ENCODE data around the gene PRIM2.
"Not testable (repeated sequence)": the region's sequence is repeated elsewhere in the genome, so short reads cannot be mapped to it uniquely, and the experiment has no call there.

The PRIM2 gene

DNA sequence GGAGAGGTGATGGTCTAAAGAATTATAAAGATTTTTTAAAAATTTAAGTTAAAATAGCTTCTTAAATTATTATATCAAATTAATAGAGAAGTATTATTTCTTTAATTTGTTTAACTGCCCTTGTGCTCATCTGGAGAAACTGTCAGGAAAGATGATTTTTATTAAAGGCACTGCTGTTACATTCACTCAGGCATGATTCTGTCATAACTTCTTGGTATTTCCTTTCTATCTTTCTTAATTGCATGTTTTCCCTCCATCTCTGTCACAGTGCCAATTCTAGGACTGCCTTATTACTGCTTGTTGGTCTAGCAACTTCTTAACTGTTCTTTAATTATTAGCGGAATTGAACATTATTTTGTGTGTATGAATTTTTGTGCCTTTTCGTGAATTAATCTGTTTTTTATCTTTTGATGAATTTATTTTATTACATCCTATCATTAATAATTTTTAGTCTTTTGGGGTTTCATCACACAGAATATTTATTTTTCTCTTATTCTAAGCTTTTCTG is 47.7 kb downstream of the PRIM2 start:
- not testable (repeated sequence) for DNase-seq (ENCODE audit: low read depth in 2 of 2)

DNA sequence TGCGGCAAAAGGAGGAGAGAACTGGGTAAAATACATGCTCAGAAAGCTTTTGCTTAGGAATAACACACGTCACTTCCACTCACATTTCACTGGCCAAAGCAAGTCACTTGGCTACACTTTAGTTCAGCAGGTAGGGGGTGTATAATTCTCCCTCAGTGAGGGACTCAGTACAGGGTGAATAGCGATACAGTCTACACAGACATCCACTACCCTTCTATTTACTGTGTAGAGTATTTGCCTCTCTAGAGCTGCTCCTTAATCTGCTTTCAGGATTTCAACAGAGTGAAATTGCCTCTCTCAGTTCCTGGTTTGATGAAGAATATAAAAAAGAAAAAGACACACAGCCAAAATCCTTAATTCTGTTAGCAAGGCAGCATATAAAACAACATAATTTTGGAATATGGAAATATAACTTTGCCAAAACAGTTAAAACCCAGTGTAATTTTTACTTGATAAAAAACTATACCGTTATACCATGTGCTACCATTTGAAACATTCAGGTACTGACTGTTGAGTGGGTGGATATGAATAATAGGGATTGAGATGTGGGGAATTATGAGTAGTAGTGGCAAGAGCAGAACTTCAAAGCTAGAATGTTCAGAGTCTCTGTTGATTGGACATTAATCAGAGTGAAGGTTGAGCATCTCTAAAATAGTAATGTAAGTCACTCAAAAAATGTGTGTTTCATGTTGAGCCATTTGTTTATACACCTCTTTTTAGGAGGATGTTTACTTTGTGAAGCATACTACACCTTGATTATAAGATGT is 51.7 kb downstream of the PRIM2 start:
- DNase-seq (ENCODE audit: low read depth in 2 of 2) = not testable (repeated sequence)

GRCh38 chr6:57371779-57372178 is 54.3 kb downstream of the PRIM2 start:
- not testable (repeated sequence) for DNase-seq (ENCODE audit: low read depth in 2 of 2)

DNA sequence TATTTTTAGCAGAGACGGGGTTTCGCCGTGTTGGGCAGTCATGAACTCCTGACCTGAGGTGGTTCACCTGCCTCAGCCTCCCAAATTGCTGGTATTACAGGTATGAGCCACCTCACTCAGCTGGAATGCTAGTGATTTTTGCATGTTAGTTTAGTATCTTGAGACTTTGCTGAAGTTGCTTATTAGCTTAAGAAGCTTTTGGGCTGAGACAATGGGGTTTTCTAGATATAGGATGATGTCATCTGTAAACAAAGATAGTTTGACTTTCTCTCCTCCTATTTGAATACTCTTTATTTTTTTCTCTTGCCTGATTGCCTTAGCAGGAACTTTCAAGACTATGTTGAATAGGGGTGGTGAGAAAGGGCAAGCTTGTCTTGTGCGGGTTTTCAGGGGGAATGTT is 57.3 kb downstream of the PRIM2 start:
- not testable (repeated sequence) for DNase-seq (ENCODE audit: low read depth in 2 of 2)

DNA sequence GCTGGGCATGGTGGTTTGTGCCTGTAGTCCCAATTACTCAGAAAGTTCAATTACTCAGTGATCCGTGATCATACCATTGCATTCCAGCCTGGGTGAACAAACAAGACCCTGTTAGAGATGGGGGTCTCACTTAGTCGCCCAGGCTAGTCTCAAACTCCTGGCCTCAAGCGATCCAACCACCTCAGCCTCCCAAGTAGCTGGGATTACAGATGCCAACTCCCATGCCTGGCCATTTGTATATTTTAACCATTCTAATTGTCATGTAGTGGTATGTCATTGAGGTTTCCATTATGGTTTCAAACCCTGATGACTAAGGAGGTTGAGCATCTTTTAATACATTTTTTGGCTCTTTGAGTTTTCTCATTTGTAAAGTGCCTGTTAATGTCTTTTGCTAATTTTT is 58.7 kb downstream of the PRIM2 start:
- DNase-seq (ENCODE audit: low read depth in 2 of 2) = not testable (repeated sequence)

- not testable (repeated sequence) for DNase-seq (ENCODE audit: low read depth in 2 of 2)
Observed at GRCh38 chr6:57389038-57389592, 71.7 kb downstream of the PRIM2 start.

GRCh38 chr6:57390818-57391217 is 73.4 kb downstream of the PRIM2 start:
- not testable (repeated sequence) for DNase-seq (ENCODE audit: low read depth in 2 of 2)

GRCh38 chr6:57392047-57392446 is 74.6 kb downstream of the PRIM2 start:
- not testable (repeated sequence) for DNase-seq (ENCODE audit: low read depth in 2 of 2)

DNA sequence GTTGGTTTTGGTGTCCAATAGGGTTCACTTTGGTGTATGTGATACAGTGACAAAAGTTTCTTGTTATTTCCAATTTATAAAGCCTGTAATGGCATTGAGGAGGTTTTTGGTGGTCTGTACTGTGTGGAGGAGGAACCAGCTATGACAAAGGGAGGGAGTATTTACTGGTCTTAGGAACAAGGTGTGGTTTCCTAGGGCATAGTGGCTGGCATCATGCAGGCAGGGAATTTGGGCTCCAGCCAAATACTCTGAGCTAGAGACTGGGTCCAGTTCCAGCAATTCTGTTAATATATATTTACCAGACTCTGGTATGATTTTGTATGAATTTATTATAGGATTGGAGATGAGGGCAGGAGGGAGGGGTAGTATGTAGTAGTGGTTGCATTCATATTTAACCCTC is 101.9 kb downstream of the PRIM2 start:
- DNase-seq (ENCODE audit: low read depth in 2 of 2) = not testable (repeated sequence)

DNA sequence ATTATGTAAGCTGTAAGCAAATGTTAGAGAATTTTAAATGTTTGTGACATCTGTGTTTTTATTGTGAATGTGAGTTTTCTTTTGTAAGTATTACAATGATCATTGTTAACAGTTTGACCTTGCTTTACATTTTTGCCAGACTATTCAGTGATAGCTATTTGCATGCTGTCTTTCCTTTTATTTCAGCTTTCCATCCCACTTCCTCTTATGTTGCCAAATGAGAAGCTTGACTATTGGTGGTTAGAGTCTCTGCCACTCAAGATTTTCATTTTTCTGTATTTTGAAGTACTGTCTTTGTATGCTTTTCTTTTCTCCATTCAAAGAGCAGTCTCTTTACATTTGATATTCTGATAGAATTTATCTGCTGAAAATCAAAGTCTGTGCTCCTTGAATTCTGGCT is 104.1 kb downstream of the PRIM2 start:
- no peak for DNase-seq (ENCODE audit: low read depth in 2 of 2)

- no peak for DNase-seq (ENCODE audit: low read depth in 2 of 2)
Observed at GRCh38 chr6:57423468-57423867, 106.0 kb downstream of the PRIM2 start.

GRCh38 chr6:57431742-57432141 is 114.3 kb downstream of the PRIM2 start:
- DNase-seq (ENCODE audit: low read depth in 2 of 2) = not testable (repeated sequence)

DNA sequence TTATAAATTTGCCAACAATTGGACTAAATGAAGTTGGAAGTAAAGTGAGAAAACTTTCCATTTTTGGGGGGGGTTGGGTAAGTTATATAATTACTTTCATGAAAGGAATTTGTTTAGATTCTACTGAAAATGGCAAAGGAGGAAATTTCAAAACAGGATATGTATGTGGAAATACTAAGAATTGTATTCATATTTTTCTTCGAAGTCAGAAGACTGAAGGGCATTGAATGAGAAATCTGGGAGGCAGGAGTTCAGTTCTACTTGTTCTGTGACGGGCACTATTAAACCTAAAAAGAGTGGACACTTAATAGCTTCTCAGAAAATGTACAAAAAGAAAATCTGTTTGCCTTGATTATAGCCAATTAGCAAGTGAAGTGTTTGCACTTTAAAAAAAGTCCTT is 114.7 kb downstream of the PRIM2 start:
- DNase-seq (ENCODE audit: low read depth in 2 of 2) = no peak

DNA sequence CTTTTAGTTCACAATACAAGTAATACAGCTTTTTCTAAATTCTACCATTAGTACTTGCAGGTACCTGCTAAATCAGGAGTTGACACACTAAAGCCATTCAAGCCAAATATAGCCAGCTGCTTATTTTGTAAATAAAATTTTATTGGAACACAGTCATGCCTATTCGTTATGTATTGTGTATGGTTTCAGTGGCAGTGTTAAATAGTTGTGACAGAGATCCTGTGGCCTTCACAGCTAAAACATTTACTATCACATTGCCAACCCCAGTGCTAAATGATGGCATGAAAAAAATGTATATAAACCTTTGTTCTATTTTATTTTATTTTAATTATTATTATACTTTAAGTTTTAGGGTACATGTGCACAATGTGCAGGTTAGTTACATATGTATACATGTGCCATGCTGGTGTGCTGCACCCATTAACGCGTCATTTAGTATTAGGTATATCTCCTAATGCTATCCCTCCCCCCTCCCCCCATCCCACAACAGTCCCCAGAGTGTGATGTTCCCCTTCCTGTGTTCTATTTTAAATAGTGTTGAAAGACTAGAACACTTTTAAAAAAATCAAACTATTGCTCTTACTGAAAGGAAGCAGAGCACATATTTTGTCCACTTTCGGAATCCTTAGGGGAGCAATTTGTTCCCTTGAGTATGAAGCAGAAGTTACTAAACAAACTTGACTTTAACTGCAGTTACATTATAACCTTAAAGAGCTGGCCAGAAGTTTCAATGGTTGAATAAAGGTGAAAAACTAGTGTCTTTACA is 115.7 kb downstream of the PRIM2 start:
- DNase-seq (ENCODE audit: low read depth in 2 of 2) = no peak

GRCh38 chr6:57433790-57434189 is 116.4 kb downstream of the PRIM2 start:
- DNase-seq (ENCODE audit: low read depth in 2 of 2) = not testable (repeated sequence)

- no peak for DNase-seq (ENCODE audit: low read depth in 2 of 2)
Observed at GRCh38 chr6:57434944-57435343, 117.5 kb downstream of the PRIM2 start.

GRCh38 chr6:57435475-57436160 is 118.2 kb downstream of the PRIM2 start:
- DNase-seq (ENCODE audit: low read depth in 2 of 2) = no peak

DNA sequence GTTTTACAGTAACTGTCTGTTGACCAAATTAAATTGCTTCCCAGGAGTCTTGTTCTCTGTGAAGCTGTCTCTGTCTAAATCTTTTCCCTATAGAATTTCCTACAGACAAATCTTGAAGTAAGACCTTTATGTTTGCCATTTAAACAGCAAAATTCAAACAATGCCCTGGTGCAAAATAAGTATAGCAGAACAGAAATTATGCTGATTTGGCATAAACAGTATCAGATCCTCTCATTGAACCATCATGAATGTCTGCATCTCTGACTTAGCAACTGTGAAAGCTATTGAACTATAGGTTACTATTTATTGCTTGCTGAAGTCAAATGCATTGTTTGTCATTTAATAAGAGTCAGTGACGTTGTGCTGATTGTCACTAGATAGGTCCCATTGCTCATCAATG is 123.3 kb downstream of the PRIM2 start:
- not testable (repeated sequence) for DNase-seq (ENCODE audit: low read depth in 2 of 2)

DNA sequence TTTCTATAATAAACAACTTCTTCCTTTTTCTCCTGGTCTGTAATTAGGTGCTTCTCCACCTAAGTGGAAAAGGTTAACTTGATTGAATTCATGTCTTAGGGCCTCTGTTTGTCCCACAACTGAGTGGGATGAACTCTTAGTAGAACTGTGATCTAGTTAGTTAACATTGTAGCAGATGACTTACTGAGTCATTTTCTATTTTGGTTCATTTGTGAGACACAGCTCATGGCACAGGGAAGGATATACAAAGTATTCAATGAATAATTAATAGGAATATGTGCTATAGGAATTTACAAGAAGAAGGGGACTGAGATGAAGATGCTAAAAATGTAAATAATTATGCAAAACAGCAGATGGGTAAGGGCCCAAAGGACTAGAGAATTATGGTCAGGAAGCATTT is 124.7 kb downstream of the PRIM2 start:
- not testable (repeated sequence) for DNase-seq (ENCODE audit: low read depth in 2 of 2)

GRCh38 chr6:57443181-57443580 is 125.8 kb downstream of the PRIM2 start:
- not testable (repeated sequence) for DNase-seq (ENCODE audit: low read depth in 2 of 2)

- not testable (repeated sequence) for DNase-seq (ENCODE audit: low read depth in 2 of 2)
Observed at GRCh38 chr6:57444787-57445186, 127.4 kb downstream of the PRIM2 start.

DNA sequence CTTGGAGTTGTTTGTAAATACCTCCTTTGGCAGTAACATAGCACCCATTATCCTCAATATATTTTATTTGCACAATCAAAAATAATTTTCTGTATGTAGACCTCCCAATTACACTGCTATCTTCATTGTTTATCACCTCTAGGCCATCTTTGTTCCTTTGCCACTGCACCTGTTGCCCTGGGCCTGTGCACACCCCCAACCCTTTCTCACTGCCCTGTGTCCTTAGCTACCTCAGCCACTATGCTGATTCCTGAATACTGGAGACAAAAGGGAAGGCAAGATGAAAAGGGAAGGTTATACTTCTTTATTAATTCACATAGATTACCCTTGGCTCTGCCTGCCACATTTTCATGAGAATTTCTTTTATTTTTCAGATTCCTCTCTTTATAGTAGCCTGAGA is 127.9 kb downstream of the PRIM2 start:
- DNase-seq (ENCODE audit: low read depth in 2 of 2) = not testable (repeated sequence)

Data from stimulated activated CD4-positive, alpha-beta T cell treated with anti-CD3 and anti-CD28 coated beads, Interleukin-1b, Interleukin-23, amount 100 ng/mL, for 4 hours (primary cell).